Testis (tissue), 5 donors: Measurements from ENCODE around the gene HNMT. TPM values are rescaled to one million over a fixed set of nuclear protein-coding genes. Genes with fewer than 3 reads are reported as not detected.
"Not testable (repeated sequence)": the region's sequence is repeated elsewhere in the genome, so short reads cannot be mapped to it uniquely, and the experiment has no call there.

ENCODE experiments used
- DNase-seq: peaks from one replicate; pipeline ENCODE4 v3.0.0-alpha.2; 2019
- H3K27ac ChIP-seq, 2 donors: fragments of 200-600 bp; sonication (generic); one replicate each; pipeline ENCODE4 v1.5.1; 2019
- H3K27me3 ChIP-seq: fragments of 200-600 bp; sonication (generic); one replicate; pipeline ENCODE4 v1.5.1; 2019
- H3K36me3 ChIP-seq: fragments of 200-600 bp; sonication (generic); one replicate; pipeline ENCODE4 v1.5.1; 2017; ENCODE audit warnings: low read depth; ENCODE audit errors: missing control alignments
- H3K4me1 ChIP-seq: fragments of 200-600 bp; sonication (generic); one replicate; pipeline ENCODE4 v1.5.1; 2019
- H3K4me3 ChIP-seq, 2 donors: fragments of 200-600 bp; sonication (generic); one replicate each; pipeline ENCODE4 v1.5.1; 2017 to 2019
- H3K9me3 ChIP-seq: fragments of 200-600 bp; sonication (generic); one replicate; pipeline ENCODE4 v1.5.1; 2017
- CTCF ChIP-seq, 3 experiments: fragments of 450-650 bp in 2 of 3; fragments of 200-600 bp in 1 of 3; sonication (generic) in 1 of 3; IDR thresholded peaks; one replicate each; pipeline ENCODE4 v1.5.1; 2016 to 2019; ENCODE audit warnings: antibody characterized with exemption in 3 of 3, mild to moderate bottlenecking in 2 of 3, moderate library complexity in 1 of 3
- POLR2A ChIP-seq: fragments of 450-650 bp; IDR thresholded peaks from one replicate; pipeline ENCODE4 v1.6.1; 2017; ENCODE audit warnings: antibody characterized with exemption, mild to moderate bottlenecking, moderate library complexity
- WGBS, 2 donors: methylation state at CpG; one replicate each; pipeline ENCODE4 v1.1.5; 2018; 5-methylcytosine and 5-hydroxymethylcytosine counted together
- intact Hi-C: fragments of 100-400 bp; cut with DNase I; formaldehyde crosslinking; loops from one replicate; pipeline ENCODE4 v1.15.1; 2023; ENCODE audit warnings: low total_unique reads
- long read RNA-seq, 2 donors: transcript quantifications; one replicate each; lab custom pipeline, GENCODE V29; 2026
- polyA plus RNA-seq: library from polyadenylated mRNA; stranded (reverse); fragments of 350-450 nt; fragmentation: Illumina TruSeq; extraction: RNeasy Lipid Tissue Mini Kit (QIAGEN cat#74804); gene quantifications from one replicate; pipeline ENCODE4 v1.2.3, GENCODE V29; 2014; ENCODE audit warnings: low read depth, low replicate concordance; ENCODE audit not compliant: insufficient read depth
- total RNA-seq, 2 donors: library from RNA; depleted of rRNA; stranded (reverse); fragments of >200 nt; gene quantifications; one replicate each; pipeline ENCODE4 v1.2.3, GENCODE V29; 2016

HNMT gene
- 10 to 100 TPM; 15.7 to 20.8 TPM for total RNA-seq
- 13.6 TPM for polyA plus RNA-seq
- long read RNA-seq, donor 1, transcript HNMT-202 (6 exons, 3,295 nt) = major isoform, 15 of 19 reads
- long read RNA-seq, donor 1, partial matches to known transcripts = 0 of 19 reads
- long read RNA-seq, donor 1, other reads (novel, unspliced or antisense) = 0 of 19 reads
- long read RNA-seq, donor 2, transcript HNMT-202 (6 exons, 3,295 nt) = major isoform, 7 of 10 reads
- long read RNA-seq, donor 2, partial matches to known transcripts = 0 of 10 reads
- long read RNA-seq, donor 2, other reads (novel, unspliced or antisense) = 0 of 10 reads

GRCh38 chr2:137964066-137964858, at the start of gene HNMT:
HNMT (plus strand) TSS chr2:137964473; CDS start chr2:137964492, 19 bp downstream.
- H3K27me3 ChIP-seq = no peaks in the 10 kb centered on the region

GRCh38 chr2:137921105-137921880, 43.0 kb upstream of the HNMT start:
- no peaks in the 10 kb centered on the region for H3K4me1 ChIP-seq
- no peaks in the 10 kb centered on the region for H3K36me3 ChIP-seq
- no peaks in the 10 kb centered on the region for H3K27me3 ChIP-seq
- no peak overlapping the region for H3K27ac ChIP-seq
- TF ChIP-seq POLR2A (no peak), CTCF (IDR thresholded peaks at IDR 0.05) (no peak)
- H3K9me3 ChIP-seq = no peaks in the 10 kb centered on the region
- intact Hi-C loops = no loop called here
- H3K4me3 ChIP-seq = no peak overlapping the region
- 84 to 87% methylated on average over 2 of the region's 2 CpGs for WGBS, 2 donors
- no peak for DNase-seq

More at GRCh38 chr2:137964066-137964858, at the start of gene HNMT:
- DNase-seq = peak; percentile 66
- Histone ChIP-seq H3K4me1 (peaks cover 5% of the 10 kb centered on the region), H3K9me3 (no peaks in the 10 kb centered on the region), H3K27ac (peak within 1 kb of the TSS; percentile 74 to 81), H3K36me3 (no peaks in the 10 kb centered on the region), H3K4me3 (peak within 1 kb of the TSS; percentile 55 to 63)
- 1 to 3% methylated on average over 15 of the region's 15 CpGs for WGBS, 2 donors
- TF ChIP-seq POLR2A (no peak), CTCF (IDR thresholded peaks at IDR 0.05) (no peak)
- intact Hi-C loops = no loop called here

GRCh38 chr2:137922171-137922570, 42.1 kb upstream of the HNMT start:
- intact Hi-C loops, H3K36me3 ChIP-seq, DNase-seq, H3K27me3 ChIP-seq, H3K27ac ChIP-seq, H3K9me3 ChIP-seq, H3K4me1 ChIP-seq, H3K4me3 ChIP-seq: not testable (repeated sequence)

GRCh38 chr2:137924019-137924418, 40.3 kb upstream of the HNMT start:
- no peak for DNase-seq
- Histone ChIP-seq H3K4me1 (no peaks in the 10 kb centered on the region), H3K27ac (no peak overlapping the region), H3K27me3 (no peaks in the 10 kb centered on the region), H3K36me3 (no peaks in the 10 kb centered on the region), H3K9me3 (no peaks in the 10 kb centered on the region), H3K4me3 (no peak overlapping the region)
- intact Hi-C loops = no loop called here
- 57 to 58% methylated on average over 1 of the region's 1 CpG for WGBS, 2 donors
- TF ChIP-seq POLR2A = no peak
- no peak for TF ChIP-seq CTCF (IDR thresholded peaks at IDR 0.05)

GRCh38 chr2:137925599-137925998, 38.7 kb upstream of the HNMT start:
- WGBS, 2 donors = 87 to 92% methylated on average over 2 of the region's 2 CpGs
- Histone ChIP-seq H3K9me3 (no peaks in the 10 kb centered on the region), H3K36me3 (no peaks in the 10 kb centered on the region), H3K4me1 (no peaks in the 10 kb centered on the region), H3K4me3 (no peak overlapping the region), H3K27me3 (no peaks in the 10 kb centered on the region), H3K27ac (no peak overlapping the region)
- TF ChIP-seq POLR2A (no peak), CTCF (IDR thresholded peaks at IDR 0.05) (no peak)
- DNase-seq = no peak
- intact Hi-C loops = no loop called here
